Measurements from ENCODE around the gene IFRD1.

- TF ChIP-seq CTCF (IDR thresholded peaks at IDR 0.05) (no peak), POLR2A (IDR thresholded peaks at IDR 0.05; ENCODE audit: low read depth) (no peak), POLR2AphosphoS5 (IDR thresholded peaks at IDR 0.05) (no peak), EP300 (IDR thresholded peaks at IDR 0.05) (no peak)
Measured at GRCh38 chr7:112459645-112460044, 9.4 kb downstream of the IFRD1 start.
